Tibial nerve (tissue), 4 donors: ENCODE data around the gene APCDD1. TPM values are rescaled to one million over a fixed set of nuclear protein-coding genes. Genes with fewer than 3 reads are reported as not detected.

ENCODE experiments used
- DNase-seq, 2 donors: peaks; one replicate each; pipeline ENCODE4 v3.0.0-alpha.2; 2019; ENCODE audit warnings: low spot score in 2 of 2
- H3K27ac ChIP-seq, 4 donors: fragments of 200-600 bp; sonication (generic) in 3 of 4; one replicate each; pipeline ENCODE4 v1.5.1; 2017 to 2019; ENCODE audit warnings: mild to moderate bottlenecking in 1 of 4
- H3K27me3 ChIP-seq, 2 donors: fragments of 200-600 bp; sonication (generic) in 1 of 2; one replicate each; pipeline versions ENCODE4 v1.5.1 to v1.6.0; 2017 to 2019
- H3K36me3 ChIP-seq, 3 donors: fragments of 200-600 bp; sonication (generic); one replicate each; pipeline ENCODE4 v1.5.1; 2018 to 2019
- H3K4me1 ChIP-seq, 4 donors: fragments of 200-600 bp; sonication (generic) in 3 of 4; one replicate each; pipeline ENCODE4 v1.5.1; 2017 to 2019
- H3K4me3 ChIP-seq, 4 donors: fragments of 200-600 bp; sonication (generic) in 3 of 4; one replicate each; pipeline ENCODE4 v1.5.1; 2017 to 2019; ENCODE audit warnings: mild to moderate bottlenecking in 1 of 4, moderate library complexity in 1 of 4
- H3K9me3 ChIP-seq, 4 donors: fragments of 200-600 bp; sonication (generic) in 3 of 4; one replicate each; pipeline ENCODE4 v1.5.1; 2017 to 2019
- CTCF ChIP-seq, 5 experiments: fragments of 200-600 bp in 3 of 5; fragments of 450-650 bp in 2 of 5; sonication (generic) in 3 of 5; IDR thresholded peaks; one replicate each; pipeline ENCODE4 v1.5.1; 2016 to 2019; ENCODE audit warnings: antibody characterized with exemption in 5 of 5, mild to moderate bottlenecking in 3 of 5, moderate library complexity in 2 of 5
- EP300 ChIP-seq, 2 donors: sonication (generic); formaldehyde crosslinking; IDR thresholded peaks; one replicate each; pipeline ENCODE4 v1.6.1; 2017; ENCODE audit warnings: antibody characterized with exemption in 2 of 2, mild to moderate bottlenecking in 1 of 2
- POLR2A ChIP-seq, 2 donors: fragments of 450-650 bp; IDR thresholded peaks; one replicate each; pipeline ENCODE4 v1.6.1; 2017; ENCODE audit warnings: antibody characterized with exemption in 2 of 2, mild to moderate bottlenecking in 2 of 2, moderate library complexity in 2 of 2
- WGBS, 2 donors: methylation state at CpG; one replicate each; pipeline ENCODE4 v1.1.5; 2018; 5-methylcytosine and 5-hydroxymethylcytosine counted together
- total RNA-seq, 4 donors: library from RNA; depleted of rRNA; stranded (reverse); fragments of >200 nt; gene quantifications; one replicate each; pipeline ENCODE4 v1.1.0, GENCODE V29; 2016

Gene APCDD1
- total RNA-seq, 4 donors from 2014 or later = 46.2 to 154 (median 101) TPM

- H3K4me3 ChIP-seq = peak overlapping the region in 2 of 4 donors; percentile 77 to 85
- TF ChIP-seq EP300 (IDR thresholded peaks at IDR 0.05) (no peak), POLR2A (IDR thresholded peaks at IDR 0.05) (no peak), CTCF (IDR thresholded peaks at IDR 0.05) (no peak)
- H3K27ac ChIP-seq = peak overlapping the region; percentile 94 to 97 (median 96)
Measured at GRCh38 chr18:10524507-10525370, 70.3 kb downstream of the APCDD1 start.

GRCh38 chr18:10525371-10525691, 70.9 kb downstream of the APCDD1 start:
- no peak for DNase-seq
- peak overlapping the region; percentile 77 to 95 (median 90) for H3K4me3 ChIP-seq
- peak overlapping the region; percentile 94 to 97 (median 96) for H3K27ac ChIP-seq
- peaks cover 0 to 50% (median 9%) of the 10 kb centered on the region in 4 donors for H3K4me1 ChIP-seq
- no peaks in the 10 kb centered on the region for H3K36me3 ChIP-seq
- TF ChIP-seq CTCF (IDR thresholded peaks at IDR 0.05) (no peak), POLR2A (IDR thresholded peaks at IDR 0.05) (no peak), EP300 (IDR thresholded peaks at IDR 0.05) (no peak)
- no peaks in the 10 kb centered on the region for H3K27me3 ChIP-seq
- no peaks in the 10 kb centered on the region for H3K9me3 ChIP-seq
- WGBS, 2 donors = 57 to 60% methylated on average over 7 of the region's 7 CpGs

More at GRCh38 chr18:10524507-10525370, 70.3 kb downstream of the APCDD1 start:
- no peak for DNase-seq
- no peaks in the 10 kb centered on the region for H3K9me3 ChIP-seq
- H3K4me1 ChIP-seq = peaks cover 0 to 49% (median 11%) of the 10 kb centered on the region in 4 donors
- 50 to 51% methylated on average over 11 of the region's 11 CpGs for WGBS, 2 donors
- no peaks in the 10 kb centered on the region for H3K36me3 ChIP-seq
- H3K27me3 ChIP-seq = no peaks in the 10 kb centered on the region

GRCh38 chr18:10525697-10526560, 71.5 kb downstream of the APCDD1 start, which contains the start of gene NAPG:
Gene NAPG (plus strand): TSS chr18:10526027. CDS start chr18:10526103, 76 bp downstream.
- peak within 1 kb of the TSS; percentile 77 to 95 (median 90) for H3K4me3 ChIP-seq

GRCh38 chr18:10526561-10526949, 72.1 kb downstream of the APCDD1 start:
- Histone ChIP-seq H3K4me1 (peaks cover 0 to 50% (median 9%) of the 10 kb centered on the region in 4 donors), H3K27ac (peak overlapping the region; percentile 94 to 97 (median 96)), H3K27me3 (no peaks in the 10 kb centered on the region), H3K9me3 (no peaks in the 10 kb centered on the region), H3K4me3 (peak overlapping the region; percentile 77 to 95 (median 90)), H3K36me3 (peaks cover 0 to under 1% (median 0%) of the 10 kb centered on the region in 3 donors)
- DNase-seq = no peak
- TF ChIP-seq EP300 (IDR thresholded peaks at IDR 0.05) = no peak
- no peak for TF ChIP-seq POLR2A (IDR thresholded peaks at IDR 0.05)
- no peak for TF ChIP-seq CTCF (IDR thresholded peaks at IDR 0.05)
- WGBS, 2 donors = 4 to 5% methylated on average over 11 of the region's 11 CpGs

More at GRCh38 chr18:10525697-10526560, 71.5 kb downstream of the APCDD1 start, which contains the start of gene NAPG:
- no peaks in the 10 kb centered on the region for H3K27me3 ChIP-seq
- TF ChIP-seq POLR2A (IDR thresholded peaks at IDR 0.05) (peak in 1 of 2 donors; percentile 40), CTCF (IDR thresholded peaks at IDR 0.05) (peak in 1 of 5 experiments; percentile 32), EP300 (IDR thresholded peaks at IDR 0.05) (peak; percentile 93 to 97)
- H3K9me3 ChIP-seq = no peaks in the 10 kb centered on the region
- peak; percentile 68 to 70 for DNase-seq
- peaks cover 0 to 50% (median 9%) of the 10 kb centered on the region in 4 donors for H3K4me1 ChIP-seq
- no peaks in the 10 kb centered on the region for H3K36me3 ChIP-seq
- peak within 1 kb of the TSS; percentile 94 to 97 (median 96) for H3K27ac ChIP-seq
- 1% methylated on average over 54 to 61 of the region's 68 CpGs for WGBS, 2 donors
